Measurements from ENCODE around the gene ENG.
"Not testable (repeated sequence)": the region's sequence is repeated elsewhere in the genome, so short reads cannot be mapped to it uniquely, and the experiment has no call there.

ENG gene

DNA sequence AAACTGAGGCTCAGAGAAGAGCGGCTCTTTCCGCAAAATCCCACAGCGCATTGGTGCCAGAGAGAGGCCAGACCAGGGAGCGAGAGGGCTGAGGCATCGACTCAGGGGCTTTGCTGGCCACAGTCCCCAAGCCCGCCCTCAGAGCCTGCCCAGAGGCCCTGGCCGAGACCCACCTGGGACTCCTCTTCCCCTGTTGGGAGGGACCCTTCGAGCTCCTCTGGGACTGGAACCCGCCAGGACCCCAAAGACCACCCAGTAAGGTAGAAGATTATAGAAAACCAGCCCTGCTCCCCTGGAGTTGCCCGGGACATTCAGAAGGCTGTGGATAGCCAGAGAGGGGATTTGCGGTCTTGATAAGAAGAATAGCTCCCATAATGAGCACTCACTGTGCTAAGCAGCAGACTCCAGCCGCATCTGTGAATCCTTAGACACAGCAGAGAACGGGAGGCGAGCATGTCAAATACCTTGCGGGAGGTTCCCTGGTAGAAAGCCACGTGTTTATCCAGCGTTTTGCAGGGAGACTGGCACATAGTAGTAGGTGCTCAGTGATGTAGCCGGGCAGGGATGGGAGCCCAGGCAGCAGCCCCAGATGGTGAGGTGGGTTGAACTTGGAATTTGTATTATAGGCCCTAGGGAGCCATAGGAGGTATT, 23.7 kb upstream of the ENG start:
- no peak for DNase-seq

DNA sequence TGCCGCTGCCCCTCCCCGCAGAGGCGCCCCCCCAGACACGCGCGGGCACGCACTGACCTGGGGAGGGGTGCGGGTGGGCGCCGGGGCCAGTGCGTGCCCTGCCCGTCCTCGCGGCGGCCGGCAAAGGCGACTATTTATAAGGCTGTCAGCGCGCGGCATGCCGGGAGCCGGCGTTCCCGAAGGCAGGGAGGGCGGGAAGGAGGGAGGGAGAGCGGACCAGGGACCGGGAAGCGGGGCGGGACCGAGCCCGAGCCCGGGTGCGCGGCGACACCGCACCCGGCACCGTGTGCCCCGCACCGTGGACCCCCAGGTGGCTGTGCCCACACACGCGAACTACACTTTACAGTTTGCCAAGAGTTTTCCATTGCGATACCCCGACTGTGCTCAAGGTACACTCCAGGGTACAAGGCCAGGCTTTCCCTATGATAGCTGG, 23.1 kb upstream of the ENG start, which contains the start of gene AK1:
TSS of gene AK1 (minus strand) at position 110 of the 433 bp plus-strand sequence. CDS start 3,058 bp downstream, outside the sequence.
- no peak for DNase-seq

DNA sequence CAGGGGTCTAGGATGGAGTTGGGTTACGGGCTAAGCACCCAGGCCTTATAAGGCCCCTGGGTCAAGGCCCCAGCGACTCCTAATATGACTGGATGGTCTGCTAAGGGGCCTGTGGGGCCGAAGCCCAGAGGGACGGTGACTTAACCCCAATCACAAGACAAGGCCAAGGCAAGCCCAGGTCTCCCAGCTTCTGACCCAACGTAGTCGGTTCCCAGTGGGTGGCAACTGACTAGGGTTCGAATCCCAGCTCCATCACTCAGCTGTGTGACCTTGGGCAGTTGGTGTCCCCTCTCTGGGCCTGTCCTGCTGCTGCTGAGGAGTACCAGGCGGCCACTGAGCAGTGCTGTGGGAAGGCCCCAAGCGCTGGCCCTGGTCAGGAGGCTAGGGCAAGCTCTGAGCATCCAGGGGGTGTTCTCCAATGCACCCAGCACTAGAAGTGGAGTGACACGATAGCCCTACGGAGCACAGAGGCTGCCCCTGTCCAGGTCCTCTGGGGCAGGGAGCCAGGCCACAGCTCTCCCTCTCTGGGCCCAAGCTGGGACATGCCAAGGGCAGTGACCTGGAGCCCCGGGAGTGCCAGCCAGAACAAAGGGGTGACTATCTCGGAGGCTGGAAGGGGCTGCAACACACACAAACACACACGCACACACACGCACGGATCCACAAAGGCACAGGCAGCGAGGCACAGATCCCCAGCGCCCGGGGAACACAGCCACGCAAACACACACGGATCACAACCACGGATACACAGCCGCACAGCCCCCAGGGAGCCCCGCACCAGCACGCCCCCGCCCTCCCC, 22.5 kb upstream of the ENG start:
- no peak for DNase-seq

DNA sequence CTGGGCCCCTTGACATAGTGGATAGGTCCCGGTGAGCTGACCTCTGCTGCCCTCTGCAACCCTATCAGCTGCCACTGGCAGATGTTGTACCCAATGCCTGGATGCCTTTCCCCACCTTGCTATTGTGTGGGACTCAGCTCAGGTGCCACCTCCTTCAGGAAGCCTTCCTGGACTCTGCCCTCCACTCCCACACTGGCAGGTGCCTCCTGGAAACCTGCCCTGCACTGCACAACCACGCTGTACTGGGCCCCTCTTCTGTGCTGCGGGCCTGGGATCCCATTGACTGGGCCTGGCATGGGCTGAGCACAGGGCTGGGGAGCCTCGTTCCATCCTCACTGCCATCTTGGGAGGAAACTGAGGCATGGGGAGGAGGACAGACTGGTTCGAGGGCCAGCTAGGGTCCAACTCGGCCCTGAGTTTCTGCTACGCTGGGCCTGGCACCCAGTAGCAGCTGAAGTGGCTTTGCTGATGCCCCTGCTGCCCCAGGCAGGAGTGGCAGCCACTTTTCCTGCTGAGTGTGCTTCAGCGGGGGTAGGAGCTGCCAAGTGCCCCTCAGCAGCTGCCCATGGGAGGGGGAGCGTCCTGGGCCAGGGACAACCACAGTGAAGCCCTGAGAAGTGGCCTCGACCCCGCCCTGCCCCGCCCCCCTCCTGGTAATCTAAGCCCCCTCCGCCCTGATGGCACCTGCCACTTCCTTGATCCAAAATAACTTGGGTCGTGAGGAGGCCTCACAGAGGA, 21.7 kb upstream of the ENG start:
- DNase-seq: no peak

DNA sequence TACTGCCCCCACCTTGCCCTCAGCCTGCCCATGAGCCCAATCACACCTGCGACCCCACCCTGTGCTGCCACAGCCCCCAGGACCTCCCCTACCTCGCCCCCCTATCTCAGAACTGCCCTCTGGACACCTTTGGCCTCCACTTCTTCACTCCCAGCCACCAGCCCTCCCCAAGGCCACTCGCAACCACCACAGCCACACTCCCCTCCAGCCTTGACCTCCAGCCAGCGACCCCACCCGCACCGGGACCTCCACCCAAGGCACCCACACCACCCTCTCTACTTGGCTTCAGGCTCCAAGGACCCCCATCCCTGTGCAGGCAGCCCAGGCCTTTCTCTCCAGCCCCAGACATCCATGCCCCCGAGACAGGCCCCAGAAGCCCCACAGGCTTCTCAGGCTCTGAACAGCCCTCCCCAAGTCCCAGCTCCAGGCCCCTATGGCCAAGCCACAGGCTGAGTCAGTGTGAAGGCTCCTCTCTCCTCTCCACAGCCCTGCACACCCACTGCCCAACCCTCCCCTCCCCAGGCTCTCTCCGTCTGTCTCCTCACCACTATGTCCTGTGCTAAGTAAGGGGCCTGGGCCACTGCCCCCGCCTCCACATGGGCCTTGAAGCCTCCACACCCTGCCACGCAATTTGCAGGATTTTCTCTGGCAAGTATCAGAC, 21.0 kb upstream of the ENG start:
- no peak for DNase-seq

DNA sequence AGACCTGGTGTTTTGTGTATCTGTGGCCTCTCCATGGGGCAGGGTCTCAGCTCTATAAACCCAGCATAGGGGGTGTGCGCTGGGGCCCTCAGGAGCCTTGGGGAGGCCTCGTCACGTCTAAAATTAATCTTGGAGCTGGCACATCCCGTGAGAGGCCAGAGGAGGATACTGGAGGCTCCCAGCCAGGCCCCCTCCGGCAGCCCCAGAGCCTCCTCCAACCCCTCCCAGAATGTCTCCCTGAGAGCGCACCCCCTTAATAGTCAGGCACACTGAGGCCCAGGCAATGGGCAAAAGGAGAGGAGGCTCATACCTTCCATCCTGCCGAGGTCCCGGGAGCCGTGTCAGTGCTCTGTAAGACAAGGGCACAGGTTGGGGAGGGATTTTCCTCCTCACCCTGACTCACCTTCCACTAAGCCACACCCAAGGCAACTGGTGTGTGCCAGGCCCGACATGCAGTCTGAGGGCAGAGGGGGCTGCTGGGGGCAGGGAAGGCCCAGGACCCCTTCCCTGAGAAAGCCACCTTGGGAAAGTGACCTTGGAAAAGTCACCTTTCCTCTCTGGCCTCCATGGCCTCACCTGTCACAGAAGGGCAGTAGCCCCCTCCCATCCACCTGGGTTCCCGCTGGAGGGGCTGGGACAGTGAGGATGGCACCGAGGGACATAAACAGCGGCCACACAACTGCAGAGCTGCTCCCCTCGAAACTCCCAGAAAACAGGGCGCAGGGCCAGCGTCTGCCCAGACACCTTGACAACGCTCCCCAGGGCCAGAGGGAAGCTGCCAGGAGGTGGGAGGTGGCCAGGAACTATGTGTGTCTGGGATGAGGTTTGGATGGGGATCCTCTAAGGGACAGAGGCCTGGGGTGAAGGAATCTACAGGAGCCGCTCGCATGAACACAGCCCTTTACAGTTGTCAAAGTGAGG, 20.1 kb upstream of the ENG start:
- no peak for DNase-seq

DNA sequence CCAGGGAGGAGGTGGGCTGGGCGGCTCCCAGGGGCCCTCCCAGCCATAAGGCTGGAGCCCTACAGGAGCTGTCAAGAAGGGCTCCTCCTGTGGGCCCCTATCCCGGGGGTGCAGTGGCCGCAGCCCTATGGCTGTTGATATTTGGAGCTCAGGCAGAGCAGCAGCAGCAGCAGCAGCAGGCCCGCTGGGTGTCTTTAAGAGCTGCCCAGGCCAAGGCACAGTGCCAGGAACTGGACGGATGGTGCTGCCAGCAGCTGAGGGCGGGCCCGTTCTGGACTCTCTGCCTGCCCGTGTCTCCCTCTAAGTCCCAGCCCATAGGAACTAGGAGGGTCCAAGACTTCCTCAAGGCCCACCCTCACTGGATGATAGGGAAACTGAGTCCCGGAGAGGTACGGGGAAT, 19.4 kb upstream of the ENG start:
- no peak for DNase-seq

DNA sequence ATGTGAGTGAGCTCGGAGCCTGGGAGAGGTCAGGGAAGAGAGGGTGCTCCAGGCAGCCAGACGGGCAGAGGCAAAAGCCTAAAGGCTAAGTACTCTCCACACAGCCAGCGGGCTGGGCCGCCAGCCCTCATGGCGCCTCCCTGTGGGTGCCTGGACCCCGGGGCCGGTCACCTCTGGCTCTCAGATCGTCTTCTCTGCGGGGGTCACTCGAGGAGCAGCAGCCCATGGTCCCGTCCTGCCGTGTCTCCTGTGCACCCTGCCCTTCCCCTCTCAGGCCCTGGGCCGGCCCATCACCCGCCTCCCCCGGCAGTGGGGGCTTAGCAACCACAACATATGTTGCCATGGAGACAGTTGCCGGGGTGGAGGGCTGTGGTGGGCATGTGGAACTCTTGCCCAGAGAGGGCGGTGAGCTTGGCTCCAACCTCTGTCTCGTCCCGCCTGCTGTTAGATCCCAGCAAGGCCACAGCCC, 18.8 kb upstream of the ENG start:
- DNase-seq: no peak

DNA sequence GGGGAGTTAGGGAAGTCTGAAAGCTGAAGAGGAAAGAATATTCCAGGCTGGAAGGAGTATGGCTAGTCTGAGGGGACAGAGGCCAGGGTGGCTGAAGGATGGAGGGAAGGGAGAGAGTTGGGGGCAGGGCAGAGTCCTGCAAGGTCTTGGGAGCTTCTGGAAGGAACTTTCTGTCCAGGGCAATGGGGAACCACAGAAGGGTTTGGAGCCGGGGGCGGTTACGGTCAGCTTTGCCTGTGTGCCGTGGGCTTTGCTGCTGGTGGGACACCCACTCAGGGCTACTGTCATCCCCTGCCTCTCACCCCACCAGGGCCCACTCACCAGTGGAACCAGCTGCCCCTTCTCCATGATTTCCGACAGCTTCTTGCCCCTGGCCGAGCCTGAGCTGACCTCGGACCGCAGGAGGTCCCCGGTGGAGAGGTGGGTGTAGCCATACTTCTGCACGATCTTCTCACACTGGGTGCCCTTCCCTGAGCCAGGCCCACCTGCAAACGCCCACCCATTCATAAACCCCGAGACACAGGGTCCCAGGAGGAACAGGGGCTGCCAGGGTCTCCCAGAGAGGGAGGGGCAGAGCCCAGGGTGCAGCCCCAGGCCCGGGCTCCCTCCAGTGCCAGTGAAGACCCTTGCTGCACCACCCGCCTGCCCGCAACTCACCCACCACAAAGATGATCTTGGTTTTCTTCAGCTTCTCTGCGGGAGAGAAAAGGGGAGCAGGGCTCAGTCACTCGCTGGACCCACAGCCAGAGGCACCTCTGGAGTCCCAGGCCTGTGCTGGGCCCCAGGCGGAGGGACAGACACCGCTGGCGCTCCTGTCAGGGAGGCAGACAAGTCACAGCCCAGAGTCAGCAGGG, 18.1 kb upstream of the ENG start:
- DNase-seq: no peak

DNA sequence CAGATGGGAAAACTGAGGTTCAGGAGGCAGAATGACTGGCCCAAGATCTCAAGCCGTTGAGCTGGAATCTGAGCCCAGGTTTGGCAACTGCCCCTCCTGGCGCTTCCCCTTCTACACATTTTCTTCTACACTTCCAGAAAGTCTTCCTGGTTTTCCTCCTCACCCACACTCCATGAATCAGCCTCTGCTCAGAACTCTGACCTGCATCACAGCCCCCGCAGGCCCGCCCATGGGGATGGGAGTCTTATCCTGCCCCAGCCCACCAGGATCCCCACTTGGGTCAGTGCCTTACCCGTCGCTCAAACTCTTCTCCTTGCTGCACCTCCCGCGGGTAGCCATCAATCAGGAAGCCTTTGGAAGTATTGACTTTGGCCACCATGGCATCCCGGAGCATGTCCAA, 17.1 kb upstream of the ENG start:
- DNase-seq: no peak

DNA sequence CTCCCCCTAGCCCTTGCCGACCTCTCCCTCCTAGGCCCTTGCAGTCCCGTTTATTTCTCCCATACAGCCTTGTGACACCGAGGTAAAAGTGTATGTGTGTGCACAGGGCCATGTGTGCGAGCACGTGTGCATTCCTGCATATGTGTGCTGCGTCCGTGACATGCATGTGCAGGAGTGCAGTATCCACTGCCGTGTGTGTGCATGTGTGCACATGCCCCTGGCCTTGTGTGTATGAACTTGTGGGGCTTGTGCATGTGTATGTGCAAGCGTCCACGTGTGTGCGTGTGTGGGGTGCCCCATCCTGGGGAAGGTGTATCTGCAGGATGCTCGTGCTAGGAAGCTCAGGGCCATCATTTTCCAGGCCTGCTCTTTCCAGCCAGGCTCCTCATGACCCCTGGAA, 16.4 kb upstream of the ENG start:
- DNase-seq: no peak

DNA sequence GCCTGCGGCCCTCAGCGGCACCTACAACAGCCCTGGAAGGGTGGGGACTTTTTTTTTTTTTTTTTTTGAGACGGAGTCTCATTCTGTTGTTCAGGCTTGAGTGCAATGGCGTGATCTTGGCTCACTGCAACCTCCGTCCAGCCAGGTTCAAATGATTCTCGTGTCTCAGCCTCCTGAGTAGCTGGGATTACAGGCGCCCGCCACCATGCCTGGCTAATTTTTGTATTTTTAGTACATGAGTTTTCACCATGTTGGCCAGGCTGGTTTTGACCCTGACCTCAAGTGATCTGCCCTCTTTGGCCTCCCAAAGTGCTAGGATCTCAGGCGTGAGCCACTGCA, 15.7 kb upstream of the ENG start:
- not testable (repeated sequence) for DNase-seq

DNA sequence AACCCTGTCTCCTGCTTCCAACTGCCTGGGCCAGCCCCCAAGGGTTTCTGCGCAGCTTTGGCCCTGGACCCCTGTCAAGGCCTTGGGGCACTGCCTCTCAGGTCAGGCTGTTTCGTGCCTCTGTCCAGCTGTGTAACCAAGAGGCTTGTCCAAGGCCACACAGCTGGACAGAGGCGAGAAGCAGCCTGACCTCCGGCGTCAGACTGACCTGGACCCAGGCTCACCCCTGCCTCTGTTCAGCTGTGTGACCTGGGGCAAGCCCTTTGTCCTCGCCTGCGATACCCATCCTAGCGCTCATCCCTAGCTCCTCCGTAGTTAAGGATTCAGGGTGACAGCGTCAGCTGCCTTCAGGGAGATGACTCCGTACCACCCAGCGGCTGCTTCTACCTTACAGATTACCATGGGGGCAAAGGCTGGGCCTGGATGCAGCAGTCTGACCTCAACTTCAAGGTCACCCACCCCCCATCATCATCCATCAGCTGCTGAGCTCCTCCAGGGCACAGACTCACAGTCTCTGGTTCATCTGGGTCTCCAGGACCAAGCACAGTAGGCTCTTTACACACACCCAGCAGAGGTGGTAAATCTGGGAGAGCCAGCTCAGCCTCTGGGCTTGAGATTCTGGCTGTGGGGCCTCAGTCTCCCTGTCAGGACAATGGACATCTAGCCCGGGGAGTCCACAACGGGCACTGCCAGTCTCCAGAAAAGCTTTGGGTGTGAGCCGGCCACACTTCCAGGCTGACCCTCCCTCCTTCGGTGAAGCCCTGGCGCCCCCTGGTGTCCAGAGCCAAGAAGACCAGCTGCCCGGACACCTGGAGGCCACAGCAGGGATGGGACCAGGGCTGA, 15.1 kb upstream of the ENG start:
- DNase-seq: peak; percentile 83

DNA sequence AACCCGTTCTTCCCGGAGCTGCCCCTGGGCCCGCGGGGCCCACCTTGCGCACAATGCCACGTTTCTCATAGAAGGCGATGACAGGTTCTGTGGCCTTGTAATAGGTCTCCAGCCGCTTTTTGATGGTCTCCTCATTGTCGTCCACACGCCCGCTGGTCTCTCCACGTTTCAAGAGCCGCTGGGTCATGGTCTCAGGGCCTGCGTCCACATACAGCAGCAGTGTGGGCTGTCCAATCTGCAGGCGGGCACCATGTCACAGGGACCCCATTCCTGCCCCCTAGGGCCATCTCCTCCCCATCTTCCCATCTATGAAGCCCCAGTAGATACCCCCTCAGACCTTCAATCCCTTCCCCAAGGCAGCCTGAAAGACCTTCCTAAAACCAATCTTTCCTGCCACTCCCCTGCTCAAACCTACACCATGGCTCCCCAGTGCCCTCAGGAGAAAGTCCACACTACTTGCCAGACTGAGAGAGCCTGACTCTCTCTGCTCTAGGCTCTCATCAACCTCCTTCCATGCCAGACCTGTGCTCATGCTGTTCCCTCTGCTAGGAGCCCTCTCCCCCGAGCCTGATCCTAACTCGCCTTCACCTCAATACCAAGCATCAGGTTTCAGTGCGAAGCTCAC, 13.9 kb upstream of the ENG start:
- DNase-seq: no peak

DNA sequence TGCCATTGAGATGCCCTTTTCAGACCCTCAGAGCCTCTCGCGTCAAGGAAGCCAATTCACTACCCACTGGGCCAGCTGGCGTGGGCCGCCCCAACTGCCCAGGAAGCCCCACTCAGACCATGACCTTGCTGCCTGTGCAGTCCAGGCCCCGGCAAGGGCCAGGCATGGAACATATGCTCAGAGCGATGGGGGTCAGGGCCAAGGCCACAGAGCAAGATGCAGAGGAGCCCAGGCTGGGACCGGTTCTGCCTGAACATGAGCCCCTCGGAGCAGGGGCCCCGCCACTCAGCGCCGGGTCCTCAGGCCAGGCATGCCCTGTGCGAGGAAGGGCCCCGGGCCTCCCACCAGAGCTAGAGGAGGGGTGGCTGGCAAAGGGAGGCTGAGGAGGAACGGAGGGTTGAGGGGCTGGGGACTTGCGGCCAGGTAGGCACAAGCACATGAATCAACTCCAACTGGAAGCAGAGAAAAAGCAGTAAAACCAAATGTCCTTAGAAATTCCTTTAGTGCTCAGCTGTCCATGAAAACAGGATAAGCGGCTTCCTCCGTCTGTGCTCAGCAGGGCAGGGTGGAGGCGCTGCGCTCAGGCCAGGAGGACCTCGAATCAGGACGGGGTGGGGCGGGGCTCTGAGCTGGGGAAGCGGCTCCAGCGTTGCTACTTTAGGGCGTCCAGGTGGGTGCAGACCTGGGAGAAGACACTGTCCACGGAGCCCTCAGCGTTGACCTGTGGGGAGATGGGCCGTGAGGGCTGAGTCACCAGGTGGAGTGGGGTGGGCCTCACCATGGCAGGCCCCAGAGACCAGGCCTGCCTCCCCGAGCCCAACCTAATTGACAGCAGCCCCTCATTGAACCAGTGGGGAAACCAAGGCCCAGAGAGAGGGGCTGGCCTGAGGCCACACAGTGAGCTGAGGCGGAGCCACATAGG, 13.2 kb upstream of the ENG start:
- no peak for DNase-seq

DNA sequence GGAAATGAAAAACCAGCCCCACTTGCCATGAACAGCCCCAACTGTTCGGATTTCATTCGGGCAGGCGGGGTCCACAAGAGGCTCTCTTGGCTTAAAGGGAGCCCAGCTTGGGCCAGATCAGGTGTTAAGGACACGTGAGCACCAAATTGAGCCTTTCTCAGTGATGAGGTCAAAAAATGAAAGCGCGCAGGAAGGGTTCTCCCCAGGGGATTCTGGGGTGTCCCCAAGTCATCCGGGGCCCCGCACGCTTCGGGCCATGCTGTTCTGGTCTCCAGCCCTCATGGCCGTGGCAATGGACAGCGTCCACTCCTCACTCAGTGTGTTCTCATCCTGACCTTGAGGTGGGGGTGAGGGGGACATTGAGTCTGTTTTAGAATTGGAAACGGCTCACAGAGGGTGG, 12.1 kb upstream of the ENG start:
- no peak for DNase-seq

DNA sequence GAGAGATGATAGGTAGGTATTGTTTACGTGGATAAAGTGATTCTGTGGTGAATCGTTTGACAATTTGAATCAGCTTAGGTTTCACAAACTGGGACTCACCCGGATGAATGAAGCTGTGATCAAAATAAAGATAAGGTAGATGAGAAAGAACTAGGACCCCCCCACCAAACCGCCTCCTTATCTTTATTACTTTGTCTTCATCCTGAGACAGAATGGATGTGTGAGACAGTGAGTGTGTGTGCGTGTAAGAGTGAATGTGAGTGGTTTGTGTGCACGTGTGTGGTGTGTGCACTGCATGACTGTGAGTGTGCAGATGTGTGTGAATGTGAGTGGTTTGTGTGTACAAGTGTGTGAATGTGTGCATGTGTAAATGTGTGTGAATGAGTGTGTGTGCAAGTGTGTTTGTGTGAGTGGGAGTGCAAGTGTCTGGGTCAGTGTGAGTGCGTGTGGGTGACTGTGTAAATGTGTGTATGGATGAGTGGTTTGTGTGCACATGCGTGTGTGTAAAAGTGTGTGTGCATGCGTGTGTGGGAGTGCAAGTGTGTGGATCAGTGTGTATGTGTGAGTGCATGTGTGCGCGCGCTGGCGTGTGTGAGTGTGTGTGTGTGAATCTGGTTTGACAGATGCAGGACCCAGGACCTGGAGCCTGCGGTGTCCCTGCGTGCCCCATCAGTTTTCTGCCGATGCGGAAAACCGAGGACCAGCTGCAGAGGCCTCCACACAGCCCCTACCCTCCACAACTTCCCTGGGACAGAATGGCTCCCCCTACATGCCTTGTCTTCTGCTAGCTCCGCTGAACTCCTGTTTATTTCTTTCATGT, 11.4 kb upstream of the ENG start:
- peak; percentile 21 for DNase-seq

DNA sequence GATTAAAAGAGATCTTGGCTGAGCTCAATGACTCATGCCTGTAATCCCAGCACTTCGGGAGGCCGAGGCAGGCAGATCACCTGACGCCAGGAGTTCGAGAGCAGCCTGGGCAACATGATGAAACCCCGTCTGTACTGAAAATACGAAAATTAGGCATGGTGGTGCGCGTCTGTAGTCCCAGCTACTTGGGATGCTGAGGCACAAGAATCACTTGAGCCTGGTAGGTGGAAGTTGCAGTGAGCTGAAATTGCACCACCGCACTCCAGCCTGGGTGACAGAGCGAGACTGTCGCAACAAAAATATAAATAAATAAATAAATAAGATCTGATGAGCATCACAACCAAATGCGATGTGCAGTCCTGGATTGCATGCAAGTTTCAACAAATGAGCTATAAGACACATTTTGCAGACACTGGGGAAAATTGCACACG, 8.7 kb upstream of the ENG start:
- no peak for DNase-seq

All from CD4-positive, alpha-beta T cell treated with Interleukin-10 for 1 hour (primary cell).